IMR-90 (cell line): ENCODE data around the gene CDA.

Experiments
- CEBPB ChIP-seq: IDR thresholded peaks from 2 replicates; pipeline ENCODE4 v1.6.1; 2012; ENCODE audit warnings: low read depth, low read length, improper control_type of control experiment
- FOS ChIP-seq: fragments of 150-350 bp; IDR thresholded peaks from 2 replicates; pipeline ENCODE4 v1.6.1; 2016; ENCODE audit warnings: low read depth, low read length
- MXI1 ChIP-seq: IDR thresholded peaks from 2 replicates; pipeline ENCODE4 v1.6.1; 2012; ENCODE audit warnings: low read depth, mild to moderate bottlenecking, low read length, moderate library complexity, borderline replicate concordance
- POLR2A ChIP-seq: IDR thresholded peaks from 2 replicates; pipeline ENCODE4 v1.6.1; 2012; ENCODE audit warnings: mild to moderate bottlenecking, low read depth, low read length
- RAD21 ChIP-seq: IDR thresholded peaks from 2 replicates; pipeline ENCODE4 v1.6.1; 2012; ENCODE audit warnings: low read length, improper control_type of control experiment
- RCOR1 ChIP-seq: IDR thresholded peaks from 2 replicates; pipeline ENCODE4 v1.6.1; 2012; ENCODE audit warnings: mild to moderate bottlenecking, low read length, improper control_type of control experiment; ENCODE audit not compliant: insufficient replicate concordance
- RFX5 ChIP-seq: IDR thresholded peaks from 2 replicates; pipeline ENCODE4 v1.8.0; 2012; ENCODE audit warnings: low read depth, mild to moderate bottlenecking, low read length, moderate library complexity
- TF ChIP-seq, protein P1 (sequence below): conservative IDR thresholded peaks from 2 replicates; pipeline ENCODE4 v1.5.1; 2012; ENCODE audit warnings: mild to moderate bottlenecking, low read depth, low read length, improper control_type of control experiment
- TF ChIP-seq, protein P2 (sequence below): fragments of 150-350 bp; IDR thresholded peaks from 2 replicates; pipeline ENCODE4 v1.6.1; 2017; ENCODE audit warnings: mild to moderate bottlenecking, antibody characterized with exemption, low read length, low read depth

DNA sequence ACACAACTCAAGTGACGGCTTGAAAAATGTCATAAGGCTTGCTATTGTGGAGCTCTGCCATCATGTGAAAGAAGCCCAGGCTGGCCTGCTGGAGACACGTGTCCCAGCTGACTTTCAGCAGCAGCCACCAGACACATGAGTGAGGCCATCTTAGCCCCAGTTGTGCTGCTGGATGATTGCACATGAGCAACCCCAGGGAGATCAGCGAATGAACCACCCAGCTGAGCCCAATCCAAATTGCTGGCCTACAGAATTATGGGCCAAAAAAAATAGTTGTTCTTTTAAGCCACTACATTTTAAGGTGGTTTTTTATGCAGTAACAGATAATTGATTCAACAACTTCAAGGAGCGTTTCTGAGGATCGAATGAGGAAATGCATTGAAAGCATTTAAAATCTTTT lies 17.5 kb upstream of the CDA start:
- no peak for TF ChIP-seq RAD21
- TF ChIP-seq RFX5: no peak
- no peak for TF ChIP-seq CEBPB
- no peak for TF ChIP-seq MXI1
- TF ChIP-seq, protein P1, sequence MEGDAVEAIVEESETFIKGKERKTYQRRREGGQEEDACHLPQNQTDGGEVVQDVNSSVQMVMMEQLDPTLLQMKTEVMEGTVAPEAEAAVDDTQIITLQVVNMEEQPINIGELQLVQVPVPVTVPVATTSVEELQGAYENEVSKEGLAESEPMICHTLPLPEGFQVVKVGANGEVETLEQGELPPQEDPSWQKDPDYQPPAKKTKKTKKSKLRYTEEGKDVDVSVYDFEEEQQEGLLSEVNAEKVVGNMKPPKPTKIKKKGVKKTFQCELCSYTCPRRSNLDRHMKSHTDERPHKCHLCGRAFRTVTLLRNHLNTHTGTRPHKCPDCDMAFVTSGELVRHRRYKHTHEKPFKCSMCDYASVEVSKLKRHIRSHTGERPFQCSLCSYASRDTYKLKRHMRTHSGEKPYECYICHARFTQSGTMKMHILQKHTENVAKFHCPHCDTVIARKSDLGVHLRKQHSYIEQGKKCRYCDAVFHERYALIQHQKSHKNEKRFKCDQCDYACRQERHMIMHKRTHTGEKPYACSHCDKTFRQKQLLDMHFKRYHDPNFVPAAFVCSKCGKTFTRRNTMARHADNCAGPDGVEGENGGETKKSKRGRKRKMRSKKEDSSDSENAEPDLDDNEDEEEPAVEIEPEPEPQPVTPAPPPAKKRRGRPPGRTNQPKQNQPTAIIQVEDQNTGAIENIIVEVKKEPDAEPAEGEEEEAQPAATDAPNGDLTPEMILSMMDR: no peak
- TF ChIP-seq POLR2A: no peak
- TF ChIP-seq RCOR1: no peak
- TF ChIP-seq FOS: no peak
- TF ChIP-seq, protein P2, sequence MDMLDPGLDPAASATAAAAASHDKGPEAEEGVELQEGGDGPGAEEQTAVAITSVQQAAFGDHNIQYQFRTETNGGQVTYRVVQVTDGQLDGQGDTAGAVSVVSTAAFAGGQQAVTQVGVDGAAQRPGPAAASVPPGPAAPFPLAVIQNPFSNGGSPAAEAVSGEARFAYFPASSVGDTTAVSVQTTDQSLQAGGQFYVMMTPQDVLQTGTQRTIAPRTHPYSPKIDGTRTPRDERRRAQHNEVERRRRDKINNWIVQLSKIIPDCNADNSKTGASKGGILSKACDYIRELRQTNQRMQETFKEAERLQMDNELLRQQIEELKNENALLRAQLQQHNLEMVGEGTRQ: no peak
